Islet precursor cell (in vitro differentiated cells): Measurements from ENCODE around the gene ZNF81.
"Not testable (repeated sequence)": the region's sequence is repeated elsewhere in the genome, so short reads cannot be mapped to it uniquely, and the experiment has no call there.

ENCODE experiments used
- DNase-seq: peaks from one replicate; pipeline ENCODE4 v3.0.0-alpha.2; 2018

ZNF81 gene

DNA sequence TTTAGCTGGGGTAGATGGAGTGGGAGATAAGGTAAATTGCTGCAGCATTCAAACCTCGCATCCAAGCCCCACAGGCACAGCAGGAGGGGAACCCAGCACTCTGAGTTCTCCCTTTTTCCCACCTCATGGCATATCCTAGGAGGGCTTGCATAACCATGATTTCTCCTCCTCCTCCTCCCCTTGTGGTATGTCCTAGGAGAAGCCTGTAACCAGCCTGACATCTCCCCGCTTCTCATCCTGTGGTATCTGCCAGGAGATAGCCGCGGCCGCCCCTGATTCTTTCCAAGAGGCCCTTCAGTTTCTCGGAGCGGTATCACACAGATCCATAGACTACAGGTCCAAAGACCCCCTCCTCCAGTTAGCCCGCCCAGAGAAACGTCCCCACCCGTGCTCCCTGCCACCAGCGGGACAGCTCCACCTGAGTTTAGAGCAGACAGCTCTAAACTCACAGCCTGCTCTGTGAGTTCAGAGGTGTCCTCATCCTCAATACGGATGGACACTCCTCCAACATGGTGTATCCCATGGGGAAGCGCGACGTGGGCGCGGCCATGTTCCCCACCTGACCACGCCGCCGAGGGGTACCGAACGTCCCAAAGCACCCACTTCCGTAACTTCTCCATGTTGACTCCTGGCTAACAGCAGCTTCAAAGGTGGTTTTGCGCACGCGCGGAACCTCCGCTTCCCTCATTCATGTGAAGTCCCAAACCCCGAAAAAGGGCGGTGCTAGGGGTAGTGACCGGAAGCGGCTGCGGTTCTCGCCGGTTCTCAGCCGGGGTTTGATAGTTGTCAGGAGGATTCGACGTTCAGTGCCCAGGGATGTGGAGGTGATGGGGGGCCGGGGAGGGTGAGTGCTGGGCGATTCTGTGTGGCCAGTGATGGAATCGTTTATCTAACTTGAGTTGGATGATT, at the start of gene ZNF81:
TSS of gene ZNF81 (plus strand) at position 739 of the 909 bp plus-strand sequence. CDS start 9,366 bp downstream, outside the sequence.
- DNase-seq = peak; percentile 97

- DNase-seq = no peak
Observed at GRCh38 chrX:47796433-47796906, 40.2 kb upstream of the ZNF81 start.

- DNase-seq = no peak
Observed at GRCh38 chrX:47797084-47797483, 39.6 kb upstream of the ZNF81 start.

GRCh38 chrX:47798861-47799260, 37.8 kb upstream of the ZNF81 start:
- DNase-seq = no peak

GRCh38 chrX:47802589-47802988, 34.1 kb upstream of the ZNF81 start:
- DNase-seq = no peak

- not testable (repeated sequence) for DNase-seq
Observed at GRCh38 chrX:47803103-47803502, 33.6 kb upstream of the ZNF81 start.

DNA sequence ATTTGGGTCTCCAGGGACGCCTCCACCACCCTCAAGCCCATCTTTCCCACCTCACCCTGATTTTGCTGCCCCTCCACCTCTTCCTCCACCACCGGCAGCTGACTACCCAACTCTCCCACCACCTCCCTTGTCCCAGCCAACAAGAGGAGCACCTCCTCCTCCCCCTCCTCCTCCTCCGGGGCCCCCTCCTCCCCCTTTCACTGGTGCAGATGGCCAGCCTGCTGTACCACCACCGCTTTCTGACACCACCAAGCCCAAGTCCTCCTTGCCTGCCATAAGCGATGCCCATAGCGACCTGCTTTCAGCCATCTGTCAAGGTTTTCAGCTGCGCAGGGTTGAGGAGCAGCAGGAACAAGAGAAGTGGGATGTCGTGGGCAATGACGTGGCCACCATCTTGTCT, 32.4 kb upstream of the ZNF81 start:
- DNase-seq = no peak

GRCh38 chrX:47805844-47806243, 30.9 kb upstream of the ZNF81 start:
- not testable (repeated sequence) for DNase-seq

GRCh38 chrX:47806415-47807271, 30.1 kb upstream of the ZNF81 start:
- peak; percentile 59 for DNase-seq

GRCh38 chrX:47807272-47807538, 29.5 kb upstream of the ZNF81 start:
- DNase-seq = not testable (repeated sequence)

- peak; percentile 67 for DNase-seq
Observed at GRCh38 chrX:47807548-47807947, 29.2 kb upstream of the ZNF81 start.

- DNase-seq = no peak
Observed at GRCh38 chrX:47808904-47809788, 27.6 kb upstream of the ZNF81 start.

DNA sequence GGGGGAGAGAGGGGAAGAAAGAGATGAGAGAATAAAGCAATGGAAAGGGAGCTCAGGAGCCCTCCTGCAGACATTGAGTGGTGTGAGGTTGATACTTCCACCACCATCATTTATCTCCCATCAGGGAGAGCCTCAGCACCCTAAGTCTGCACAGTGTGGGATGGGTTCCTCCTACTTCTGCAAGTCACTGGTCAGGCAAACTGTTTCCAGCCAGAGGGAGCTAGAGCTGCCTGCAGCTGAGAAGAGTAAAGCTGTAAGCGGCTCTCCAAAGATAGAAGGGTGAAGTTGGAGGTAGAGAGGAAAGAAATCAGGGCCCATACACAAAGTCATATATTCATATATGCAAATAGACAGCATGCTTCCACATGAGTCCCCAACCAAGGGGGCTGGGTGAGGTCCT, 21.9 kb upstream of the ZNF81 start:
- no peak for DNase-seq

DNA sequence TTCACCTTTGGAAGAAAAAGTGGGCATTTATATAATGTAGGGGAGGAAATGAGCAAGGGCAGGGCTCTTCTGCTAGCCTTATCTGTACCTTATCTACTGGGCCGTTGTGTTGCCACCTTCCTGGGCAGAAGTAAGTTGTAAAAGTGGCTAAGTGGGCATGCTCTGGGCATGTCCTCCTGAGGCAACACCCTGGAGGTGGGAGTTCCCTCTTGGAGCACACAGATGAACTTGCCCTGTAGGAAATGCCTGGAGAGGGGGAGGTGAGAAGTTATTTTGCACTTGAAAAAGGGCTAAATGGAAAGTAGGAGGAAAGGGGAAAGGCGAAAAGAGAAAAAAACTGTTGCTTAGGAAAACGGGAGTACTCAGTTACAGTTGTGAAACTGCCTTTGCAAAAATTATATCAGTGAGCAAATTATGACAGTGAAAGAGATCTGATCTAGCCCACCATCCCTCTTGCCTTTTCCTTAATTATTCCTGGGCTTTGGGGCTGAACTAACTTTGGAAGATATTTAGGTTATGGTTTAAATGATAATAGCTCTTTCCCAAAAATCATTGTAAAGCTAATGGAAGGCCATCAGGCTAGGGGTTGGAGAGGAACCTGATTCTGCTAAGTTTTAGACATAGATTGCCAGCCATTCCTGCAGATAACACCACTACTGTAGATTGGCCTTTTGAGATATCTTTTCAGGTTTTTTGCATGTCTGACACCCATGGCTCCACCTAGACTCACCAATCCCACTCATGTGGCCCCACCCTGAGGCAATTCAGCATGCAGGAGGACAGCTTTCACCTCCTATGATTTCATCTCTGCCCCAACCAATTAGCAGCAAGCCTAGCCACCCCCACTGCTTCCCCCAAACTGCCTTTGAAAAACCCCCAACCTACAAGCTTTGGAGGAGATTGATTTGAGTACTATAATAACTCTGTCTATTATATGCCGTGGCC, 20.5 kb upstream of the ZNF81 start:
- no peak for DNase-seq

- DNase-seq = no peak
Observed at GRCh38 chrX:47817421-47817820, 19.3 kb upstream of the ZNF81 start.

DNA sequence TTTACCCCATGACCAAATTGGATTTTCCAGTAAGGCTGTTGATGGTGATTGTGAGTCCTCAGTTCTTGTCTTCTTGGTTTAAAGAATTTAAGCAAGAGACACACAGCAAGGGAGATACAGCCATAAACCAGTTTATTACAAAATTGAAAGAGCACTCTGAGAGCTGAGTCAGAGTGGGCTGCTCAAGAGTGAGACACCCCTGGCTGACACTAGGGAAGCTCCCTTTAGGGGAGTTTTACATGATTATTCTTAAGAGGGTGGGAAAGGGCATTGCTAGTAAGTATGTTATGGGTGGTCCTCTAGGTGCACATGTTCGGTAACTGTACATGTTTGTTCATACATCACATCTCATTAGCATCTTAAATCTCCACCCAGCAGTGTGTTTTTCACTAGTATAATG, 18.8 kb upstream of the ZNF81 start:
- DNase-seq = no peak

GRCh38 chrX:47828984-47829383, 7.7 kb upstream of the ZNF81 start:
- no peak for DNase-seq

DNA sequence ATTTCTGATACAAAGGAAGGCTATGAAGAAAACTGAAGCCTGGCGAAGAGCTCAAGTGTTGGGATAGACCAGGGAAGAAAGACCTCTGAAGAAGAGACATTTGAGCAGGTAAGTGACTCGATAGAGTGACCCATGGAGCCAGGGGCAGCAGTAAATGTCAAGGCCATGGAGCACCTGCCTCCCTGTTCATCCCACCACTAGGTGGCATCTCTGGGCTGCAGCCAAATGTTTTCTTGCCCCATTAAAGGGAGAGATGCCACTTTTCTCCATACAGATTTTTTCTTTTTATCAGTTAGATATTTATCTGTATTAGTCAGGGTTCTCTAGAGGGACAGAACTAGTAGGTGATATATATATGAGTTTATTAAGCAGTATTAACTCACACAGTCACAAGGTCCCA, 4.9 kb upstream of the ZNF81 start:
- DNase-seq = peak; percentile 62

- no peak for DNase-seq
Observed at GRCh38 chrX:47838361-47838760, 1.7 kb downstream of the ZNF81 start.

DNA sequence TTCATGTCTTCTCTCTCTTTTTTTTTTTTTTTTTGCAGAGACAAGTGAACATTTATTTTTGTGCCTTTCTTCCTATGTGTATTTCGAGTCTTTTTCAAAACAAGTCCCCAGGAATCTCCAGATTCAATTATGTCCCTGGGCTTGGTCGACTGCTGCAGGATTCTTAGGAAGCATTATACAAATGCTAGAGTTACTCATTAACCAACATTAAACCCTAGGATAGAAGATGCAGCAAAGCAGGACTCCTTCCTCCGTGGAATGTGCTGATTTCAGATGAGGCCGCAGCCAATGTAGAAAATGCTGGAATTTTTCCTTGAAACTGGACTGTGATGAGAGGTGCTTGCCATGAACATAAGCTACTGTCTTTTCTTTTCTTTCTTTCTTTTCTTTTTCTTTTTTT, 3.4 kb downstream of the ZNF81 start:
- DNase-seq = no peak

- no peak for DNase-seq
Observed at GRCh38 chrX:47843363-47843762, 6.7 kb downstream of the ZNF81 start.

DNA sequence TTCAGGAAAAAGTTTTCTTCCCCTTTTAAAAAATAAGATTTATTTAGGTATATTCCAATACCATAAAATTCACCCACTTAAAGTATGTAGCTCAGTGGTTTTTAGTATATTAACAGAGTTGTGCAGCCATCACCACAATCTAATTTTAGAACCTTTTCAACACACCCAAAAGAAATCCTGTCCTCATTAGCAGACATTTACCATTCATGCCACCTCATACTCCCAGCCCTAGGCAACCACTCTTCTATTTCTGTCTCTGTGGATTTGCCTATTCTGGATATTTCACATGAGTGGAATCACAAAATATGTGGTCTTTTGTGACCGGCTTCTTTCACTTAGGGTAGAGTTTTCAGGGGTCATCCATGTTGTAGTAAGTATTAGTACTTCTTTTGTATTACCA, 7.4 kb downstream of the ZNF81 start:
- DNase-seq = no peak
